ENCODE results near the gene SLC7A14.

The SLC7A14 gene

DNA sequence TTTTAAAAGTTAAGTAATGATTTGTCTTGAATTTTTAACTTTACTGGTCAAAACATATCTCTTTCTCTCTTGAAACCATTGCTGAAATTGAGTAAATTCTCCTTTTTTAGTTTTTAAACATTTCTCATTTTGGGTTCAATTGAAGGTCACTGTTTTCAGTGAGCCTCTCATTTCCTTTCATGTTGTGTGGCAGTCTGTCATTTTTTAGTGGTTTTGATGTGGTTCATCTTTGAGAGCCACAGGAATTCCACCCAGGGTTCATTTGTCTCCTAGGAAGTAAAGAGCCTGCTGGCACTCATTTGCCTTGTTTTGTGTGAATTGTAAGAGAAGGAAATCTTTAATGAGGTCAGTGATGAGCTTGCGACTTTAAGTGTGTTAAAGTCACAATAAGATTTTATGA is 156.8 kb downstream of the SLC7A14 start:
- Histone ChIP-seq H3K4me3 (ENCODE audit: low read length in 2 of 2) (no peak overlapping the region), H3K9me3 (ENCODE audit: control insufficient read depth in 2 of 2, low read length in 2 of 2) (no peaks in the 10 kb centered on the region), H3K27ac (ENCODE audit: low read length) (no peak overlapping the region), H3K27me3 (ENCODE audit: control insufficient read depth in 1 of 2, insufficient read depth in 2 of 2, low read length in 2 of 2) (no peaks in the 10 kb centered on the region), H3K36me3 (ENCODE audit: control insufficient read depth in 2 of 2, insufficient read depth in 2 of 2, low read length in 2 of 2) (no peaks in the 10 kb centered on the region), H3K9ac (ENCODE audit: low read length in 2 of 2) (no peak overlapping the region), H3K4me1 (ENCODE audit: control insufficient read depth, insufficient read depth, low read length) (no peaks in the 10 kb centered on the region)

DNA sequence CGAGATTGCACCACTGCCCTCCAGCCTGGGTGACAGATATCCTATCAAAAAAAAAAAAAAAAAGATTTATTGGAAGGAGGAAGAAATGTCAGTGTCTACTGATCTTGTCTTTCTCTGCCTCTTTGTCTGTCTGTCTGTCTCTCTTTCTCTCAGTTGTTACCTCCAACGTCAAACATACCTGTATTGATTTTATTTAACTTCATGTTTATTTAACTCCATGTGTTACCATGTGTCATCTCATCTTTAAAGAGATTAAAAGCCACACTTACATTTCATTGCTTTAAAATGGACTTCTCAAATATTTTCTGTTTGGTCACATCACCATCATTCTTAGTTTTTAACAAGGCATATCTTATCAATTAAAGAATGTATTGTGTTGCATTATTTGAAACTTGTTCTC is 157.8 kb downstream of the SLC7A14 start:
- Histone ChIP-seq H3K4me1 (ENCODE audit: control insufficient read depth, insufficient read depth, low read length) (no peaks in the 10 kb centered on the region), H3K36me3 (ENCODE audit: control insufficient read depth in 2 of 2, insufficient read depth in 2 of 2, low read length in 2 of 2) (no peaks in the 10 kb centered on the region), H3K27ac (ENCODE audit: low read length) (no peak overlapping the region), H3K27me3 (ENCODE audit: control insufficient read depth in 1 of 2, insufficient read depth in 2 of 2, low read length in 2 of 2) (no peaks in the 10 kb centered on the region), H3K4me3 (ENCODE audit: low read length in 2 of 2) (no peak overlapping the region), H3K9me3 (ENCODE audit: control insufficient read depth in 2 of 2, low read length in 2 of 2) (no peaks in the 10 kb centered on the region), H3K9ac (ENCODE audit: low read length in 2 of 2) (no peak overlapping the region)

DNA sequence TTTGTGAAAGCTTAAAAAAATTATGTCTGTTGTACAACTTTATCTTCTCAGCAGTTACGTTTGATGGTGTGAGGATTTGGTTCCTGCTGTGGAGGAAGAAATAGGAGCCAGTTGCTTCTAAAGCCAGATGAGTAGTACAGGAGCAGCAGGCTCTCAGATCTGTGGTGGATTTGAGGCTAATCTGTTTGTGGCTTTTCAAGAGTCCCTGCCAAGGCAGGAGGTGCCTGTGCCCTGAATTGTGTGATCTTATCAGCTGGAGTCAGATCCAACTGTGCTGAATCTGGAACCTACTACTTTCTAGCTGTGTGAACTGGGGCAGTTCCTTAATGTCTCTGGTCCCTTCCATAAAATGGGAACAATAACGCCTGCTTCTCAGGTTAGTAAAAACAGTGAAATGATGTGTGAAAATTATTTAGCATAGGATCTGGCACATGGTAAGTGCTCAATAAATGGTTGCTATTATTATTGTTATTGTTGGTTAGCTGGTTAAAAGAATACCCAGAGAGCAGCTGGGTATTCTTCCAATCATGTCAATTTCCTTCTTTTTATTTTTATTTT is 159.6 kb downstream of the SLC7A14 start:
- H3K27ac ChIP-seq (ENCODE audit: low read length): no peak overlapping the region
- H3K4me3 ChIP-seq (ENCODE audit: low read length in 2 of 2): no peak overlapping the region
- no peak overlapping the region for H3K9ac ChIP-seq (ENCODE audit: low read length in 2 of 2)
- H3K4me1 ChIP-seq (ENCODE audit: control insufficient read depth, insufficient read depth, low read length): peaks cover 3% of the 10 kb centered on the region
- no peaks in the 10 kb centered on the region for H3K27me3 ChIP-seq (ENCODE audit: control insufficient read depth in 1 of 2, insufficient read depth in 2 of 2, low read length in 2 of 2)
- no peaks in the 10 kb centered on the region for H3K36me3 ChIP-seq (ENCODE audit: control insufficient read depth in 2 of 2, insufficient read depth in 2 of 2, low read length in 2 of 2)
- no peaks in the 10 kb centered on the region for H3K9me3 ChIP-seq (ENCODE audit: control insufficient read depth in 2 of 2, low read length in 2 of 2)

DNA sequence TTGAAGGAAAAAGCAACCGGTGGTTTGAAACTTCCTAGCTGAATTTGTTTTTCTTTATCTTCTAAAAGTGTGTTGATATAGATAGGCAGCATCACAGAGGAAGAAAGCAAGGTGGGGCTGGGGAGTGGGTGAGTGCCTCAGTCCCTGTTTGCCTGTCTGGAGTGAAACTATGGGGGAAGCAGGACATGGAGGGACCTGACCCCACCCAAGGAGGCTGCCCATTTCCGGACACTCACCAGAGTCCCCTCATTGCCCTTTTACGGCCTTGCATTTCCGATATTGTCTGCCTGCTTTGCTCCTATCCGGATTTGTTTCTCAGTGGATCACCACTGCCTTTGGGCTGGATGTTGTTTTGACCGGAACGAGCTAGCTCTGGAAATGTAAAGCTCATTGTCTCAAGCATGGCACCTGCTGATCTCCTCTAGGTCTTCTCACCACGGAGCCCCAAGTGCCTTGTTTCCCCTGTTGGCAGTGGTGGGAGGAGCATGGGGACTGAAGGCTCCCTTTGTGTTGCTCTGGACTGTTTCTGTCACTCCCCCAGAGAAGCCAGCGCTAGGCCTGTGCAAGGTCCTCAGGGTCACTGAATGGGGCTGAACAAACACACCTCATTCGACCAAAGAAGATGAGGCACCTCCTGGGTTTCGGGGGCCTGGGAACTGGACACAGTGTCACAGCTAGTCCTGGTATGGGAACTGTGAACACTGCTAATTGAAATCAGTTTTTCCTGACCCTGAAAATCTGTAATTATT is 160.2 kb downstream of the SLC7A14 start:
- H3K4me3 ChIP-seq (ENCODE audit: low read length in 2 of 2): no peak overlapping the region
- no peaks in the 10 kb centered on the region for H3K36me3 ChIP-seq (ENCODE audit: control insufficient read depth in 2 of 2, insufficient read depth in 2 of 2, low read length in 2 of 2)
- no peaks in the 10 kb centered on the region for H3K9me3 ChIP-seq (ENCODE audit: control insufficient read depth in 2 of 2, low read length in 2 of 2)
- no peak overlapping the region for H3K9ac ChIP-seq (ENCODE audit: low read length in 2 of 2)
- H3K27me3 ChIP-seq (ENCODE audit: control insufficient read depth in 1 of 2, insufficient read depth in 2 of 2, low read length in 2 of 2): no peaks in the 10 kb centered on the region
- H3K27ac ChIP-seq (ENCODE audit: low read length): no peak overlapping the region
- peaks cover 3% of the 10 kb centered on the region for H3K4me1 ChIP-seq (ENCODE audit: control insufficient read depth, insufficient read depth, low read length)

DNA sequence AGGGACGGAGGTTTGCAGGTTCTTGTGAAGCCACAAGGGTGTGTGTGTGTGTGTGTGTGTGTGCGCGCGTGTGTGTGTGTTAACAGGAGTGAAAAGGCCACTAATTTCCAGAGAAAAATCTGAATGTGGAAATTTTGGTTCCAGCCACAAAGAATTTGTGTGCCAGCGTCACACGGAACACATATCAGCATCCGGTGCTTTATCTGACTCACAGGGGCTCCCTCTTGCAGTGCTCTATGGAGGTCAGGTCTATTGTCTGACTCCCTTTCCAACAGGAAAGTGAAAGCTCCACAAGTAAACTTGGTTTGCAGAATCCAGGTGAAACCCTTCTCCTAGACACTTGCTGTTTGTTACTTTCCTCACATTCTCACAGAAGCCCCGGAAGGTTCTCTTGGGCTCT is 161.0 kb downstream of the SLC7A14 start:
- H3K27ac ChIP-seq (ENCODE audit: low read length): no peak overlapping the region
- no peaks in the 10 kb centered on the region for H3K9me3 ChIP-seq (ENCODE audit: control insufficient read depth in 2 of 2, low read length in 2 of 2)
- peaks cover 0 to 4% of the 10 kb centered on the region in 2 donors for H3K27me3 ChIP-seq (ENCODE audit: control insufficient read depth in 1 of 2, insufficient read depth in 2 of 2, low read length in 2 of 2)
- no peak overlapping the region for H3K9ac ChIP-seq (ENCODE audit: low read length in 2 of 2)
- H3K4me1 ChIP-seq (ENCODE audit: control insufficient read depth, insufficient read depth, low read length): peaks cover 3% of the 10 kb centered on the region
- H3K4me3 ChIP-seq (ENCODE audit: low read length in 2 of 2): no peak overlapping the region
- H3K36me3 ChIP-seq (ENCODE audit: control insufficient read depth in 2 of 2, insufficient read depth in 2 of 2, low read length in 2 of 2): no peaks in the 10 kb centered on the region

DNA sequence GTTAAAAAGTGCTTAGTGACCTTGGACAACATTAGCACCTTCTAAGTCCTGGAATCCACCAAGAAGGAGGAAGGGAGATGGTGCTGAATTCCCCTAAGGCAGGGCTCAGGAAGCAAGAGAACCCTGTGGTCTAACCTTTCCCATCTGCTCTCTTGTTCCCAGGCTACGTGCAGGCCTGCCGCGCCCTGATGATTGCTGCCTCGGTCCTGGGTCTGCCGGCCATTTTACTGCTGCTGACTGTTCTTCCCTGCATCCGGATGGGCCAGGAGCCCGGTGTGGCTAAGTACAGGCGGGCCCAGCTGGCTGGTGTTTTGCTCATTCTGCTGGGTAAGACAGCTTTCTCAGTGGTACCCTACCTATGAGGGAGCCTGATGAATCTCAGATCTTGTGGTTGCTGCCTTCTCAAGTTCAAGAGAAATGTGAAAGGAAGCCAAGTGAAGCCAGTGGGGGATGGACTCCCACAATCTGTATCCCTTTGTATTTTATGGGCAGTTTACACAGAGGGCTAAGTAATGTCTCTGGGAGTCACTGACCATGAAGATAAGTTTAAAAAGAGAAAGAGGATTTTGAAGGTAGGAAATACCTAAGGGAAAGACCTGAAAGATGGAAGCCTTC is 162.8 kb downstream of the SLC7A14 start:
- peaks cover 11 to 22% of the 10 kb centered on the region in 2 donors for H3K27me3 ChIP-seq (ENCODE audit: control insufficient read depth in 1 of 2, insufficient read depth in 2 of 2, low read length in 2 of 2)
- H3K9me3 ChIP-seq (ENCODE audit: control insufficient read depth in 2 of 2, low read length in 2 of 2): no peaks in the 10 kb centered on the region
- no peak overlapping the region for H3K9ac ChIP-seq (ENCODE audit: low read length in 2 of 2)
- peaks cover 17% of the 10 kb centered on the region for H3K4me1 ChIP-seq (ENCODE audit: control insufficient read depth, insufficient read depth, low read length)
- H3K27ac ChIP-seq (ENCODE audit: low read length): no peak overlapping the region
- H3K36me3 ChIP-seq (ENCODE audit: control insufficient read depth in 2 of 2, insufficient read depth in 2 of 2, low read length in 2 of 2): no peaks in the 10 kb centered on the region
- H3K4me3 ChIP-seq (ENCODE audit: low read length in 2 of 2): no peak overlapping the region

DNA sequence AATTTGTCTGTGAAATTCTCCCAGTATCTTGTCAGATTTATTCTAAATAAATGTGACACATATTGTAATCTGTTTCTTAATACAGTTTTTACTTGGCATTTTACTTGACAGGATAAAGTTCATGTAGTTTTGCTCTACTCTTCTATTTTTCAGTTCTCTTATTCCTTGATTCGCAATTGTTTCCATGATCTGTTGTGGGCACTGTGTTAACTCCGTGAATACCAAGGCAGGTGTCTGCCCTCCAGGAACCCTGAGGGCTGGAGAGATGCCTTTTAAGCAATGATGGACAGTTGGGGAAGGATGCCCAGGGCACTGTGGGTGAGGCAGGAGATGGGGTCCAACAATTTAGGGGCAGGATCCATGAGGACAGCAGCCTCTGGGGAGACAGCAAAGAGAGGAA is 164.1 kb downstream of the SLC7A14 start:
- H3K4me3 ChIP-seq (ENCODE audit: low read length in 2 of 2): no peak overlapping the region
- peaks cover 17% of the 10 kb centered on the region for H3K4me1 ChIP-seq (ENCODE audit: control insufficient read depth, insufficient read depth, low read length)
- H3K9ac ChIP-seq (ENCODE audit: low read length in 2 of 2): no peak overlapping the region
- no peaks in the 10 kb centered on the region for H3K9me3 ChIP-seq (ENCODE audit: control insufficient read depth in 2 of 2, low read length in 2 of 2)
- no peaks in the 10 kb centered on the region for H3K36me3 ChIP-seq (ENCODE audit: control insufficient read depth in 2 of 2, insufficient read depth in 2 of 2, low read length in 2 of 2)
- H3K27ac ChIP-seq (ENCODE audit: low read length): no peak overlapping the region
- peaks cover 23 to 30% of the 10 kb centered on the region in 2 donors for H3K27me3 ChIP-seq (ENCODE audit: control insufficient read depth in 1 of 2, insufficient read depth in 2 of 2, low read length in 2 of 2)

DNA sequence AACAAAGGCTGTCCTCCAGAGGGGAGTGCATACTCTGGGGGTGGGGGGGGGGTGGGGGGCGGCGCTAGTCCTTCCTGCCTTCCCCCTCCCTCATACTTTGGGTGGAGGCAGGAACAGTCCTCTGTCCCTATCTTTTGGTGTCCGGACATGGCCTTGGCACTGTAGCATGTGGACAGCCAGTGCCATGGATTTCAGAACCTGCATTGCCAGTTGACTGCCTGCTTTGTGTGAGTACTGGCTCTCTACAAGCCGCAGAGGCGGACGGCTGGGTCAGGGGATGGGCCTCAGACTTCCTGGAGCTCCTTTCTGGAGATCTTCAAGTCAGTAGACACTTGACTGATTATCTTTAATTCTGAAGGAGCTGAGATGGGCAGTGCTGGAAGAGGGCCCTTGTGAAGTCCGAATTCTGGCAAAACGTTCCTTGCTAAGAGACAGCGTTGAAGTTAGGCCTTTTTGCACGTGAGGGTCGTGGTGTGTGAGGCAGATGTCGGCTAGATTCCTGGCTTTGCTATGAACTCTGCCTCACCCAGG is 164.7 kb downstream of the SLC7A14 start:
- Histone ChIP-seq H3K4me3 (ENCODE audit: low read length in 2 of 2) (no peak overlapping the region), H3K27me3 (ENCODE audit: control insufficient read depth in 1 of 2, insufficient read depth in 2 of 2, low read length in 2 of 2) (peaks cover 27 to 35% of the 10 kb centered on the region in 2 donors), H3K4me1 (ENCODE audit: control insufficient read depth, insufficient read depth, low read length) (peaks cover 17% of the 10 kb centered on the region), H3K27ac (ENCODE audit: low read length) (no peak overlapping the region), H3K9me3 (ENCODE audit: control insufficient read depth in 2 of 2, low read length in 2 of 2) (no peaks in the 10 kb centered on the region), H3K9ac (ENCODE audit: low read length in 2 of 2) (no peak overlapping the region), H3K36me3 (ENCODE audit: control insufficient read depth in 2 of 2, insufficient read depth in 2 of 2, low read length in 2 of 2) (no peaks in the 10 kb centered on the region)

DNA sequence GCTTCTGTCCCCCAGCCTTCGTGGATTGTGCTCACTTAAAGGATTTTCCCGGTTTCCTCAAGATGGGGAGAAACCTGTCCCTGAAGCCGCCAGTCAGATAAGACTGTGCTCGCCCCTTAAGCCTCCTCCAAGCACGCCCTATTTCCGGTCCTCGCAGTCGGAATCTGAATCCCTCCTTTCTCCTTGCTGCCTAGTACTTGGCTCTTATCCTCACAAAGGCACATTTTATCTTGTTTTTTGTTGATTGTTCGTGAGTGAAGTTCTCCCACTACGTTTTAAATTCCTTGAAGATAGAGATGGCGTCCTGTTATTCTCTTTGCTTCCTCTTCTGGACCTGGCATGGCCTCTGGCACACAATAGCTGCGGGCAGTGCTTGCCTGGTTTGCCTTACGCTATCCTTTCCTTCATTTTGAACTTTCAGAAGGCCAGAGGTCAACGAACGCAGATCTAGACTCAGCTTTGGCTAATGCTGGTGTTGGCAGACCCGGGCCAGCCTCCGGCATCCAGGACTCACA is 165.5 kb downstream of the SLC7A14 start:
- peaks cover 28 to 36% of the 10 kb centered on the region in 2 donors for H3K27me3 ChIP-seq (ENCODE audit: control insufficient read depth in 1 of 2, insufficient read depth in 2 of 2, low read length in 2 of 2)
- H3K27ac ChIP-seq (ENCODE audit: low read length): no peak overlapping the region
- H3K9me3 ChIP-seq (ENCODE audit: control insufficient read depth in 2 of 2, low read length in 2 of 2): no peaks in the 10 kb centered on the region
- peak overlapping the region; percentile 8 to 22 for H3K4me3 ChIP-seq (ENCODE audit: low read length in 2 of 2)
- H3K9ac ChIP-seq (ENCODE audit: low read length in 2 of 2): no peak overlapping the region
- peaks cover 17% of the 10 kb centered on the region for H3K4me1 ChIP-seq (ENCODE audit: control insufficient read depth, insufficient read depth, low read length)
- H3K36me3 ChIP-seq (ENCODE audit: control insufficient read depth in 2 of 2, insufficient read depth in 2 of 2, low read length in 2 of 2): no peaks in the 10 kb centered on the region

DNA sequence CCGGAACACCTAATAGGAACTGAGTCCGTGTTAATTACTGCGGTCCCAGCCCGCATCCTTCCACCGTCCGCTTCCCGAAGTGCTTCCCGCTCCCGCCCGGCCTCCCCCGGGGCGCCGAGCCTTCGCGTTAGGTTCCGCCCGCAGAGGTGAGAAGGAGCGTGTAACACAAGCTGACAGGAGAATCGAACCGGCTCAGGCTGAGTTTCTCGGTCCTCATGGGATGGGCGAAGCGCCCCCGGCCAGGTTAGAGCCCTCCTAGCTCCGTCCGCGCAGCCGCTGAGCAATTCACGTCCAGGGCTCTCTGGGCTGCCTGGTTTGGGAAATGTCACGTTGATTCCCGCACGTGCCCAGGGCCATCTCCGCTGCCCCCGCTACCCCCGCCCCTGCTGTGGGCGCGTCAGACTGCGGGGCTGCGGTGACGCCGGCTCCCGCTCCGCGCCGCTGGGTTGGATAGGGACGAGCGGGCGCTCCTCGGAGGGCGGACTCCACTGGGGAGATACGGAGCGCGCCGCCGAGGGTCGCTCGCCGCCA is 166.3 kb downstream of the SLC7A14 start:
- peaks cover 17% of the 10 kb centered on the region for H3K4me1 ChIP-seq (ENCODE audit: control insufficient read depth, insufficient read depth, low read length)
- H3K4me3 ChIP-seq (ENCODE audit: low read length in 2 of 2): peak overlapping the region; percentile 62 to 72
- H3K9me3 ChIP-seq (ENCODE audit: control insufficient read depth in 2 of 2, low read length in 2 of 2): no peaks in the 10 kb centered on the region
- no peak overlapping the region for H3K27ac ChIP-seq (ENCODE audit: low read length)
- no peak overlapping the region for H3K9ac ChIP-seq (ENCODE audit: low read length in 2 of 2)
- no peaks in the 10 kb centered on the region for H3K36me3 ChIP-seq (ENCODE audit: control insufficient read depth in 2 of 2, insufficient read depth in 2 of 2, low read length in 2 of 2)
- H3K27me3 ChIP-seq (ENCODE audit: control insufficient read depth in 1 of 2, insufficient read depth in 2 of 2, low read length in 2 of 2): peaks cover 28 to 38% of the 10 kb centered on the region in 2 donors
